Activated CD8-positive, alpha-beta memory T cell treated with anti-CD3 and anti-CD28 coated beads for 1 hour (primary cell): ENCODE results near the gene OR6C68.
"Not testable (repeated sequence)": the region's sequence is repeated elsewhere in the genome, so short reads cannot be mapped to it uniquely, and the experiment has no call there.

ENCODE experiments used
- DNase-seq, 2 donors: peaks; one replicate each; pipeline ENCODE4 v3.0.0-alpha.2; 2020; ENCODE audit warnings: low read depth in 1 of 2; ENCODE audit errors: extremely low read depth in 1 of 2

OR6C68 gene

GRCh38 chr12:55492078-55492477 lies at the start of gene OR6C68:
Gene OR6C68 (plus strand): TSS chr12:55492378. CDS start chr12:55492378, 0 bp downstream.
- no peak for DNase-seq

- DNase-seq: no peak
Observed at GRCh38 chr12:55443776-55444175, 48.4 kb upstream of the OR6C68 start, which contains the start of gene OR6C2. Gene OR6C2 (plus strand): TSS chr12:55444076. CDS start chr12:55452214, 8,138 bp downstream.

GRCh38 chr12:55445357-55445756 lies 46.8 kb upstream of the OR6C68 start:
- no peak for DNase-seq

- DNase-seq: no peak
Observed at GRCh38 chr12:55446326-55446725, 45.9 kb upstream of the OR6C68 start.

- DNase-seq: no peak
Observed at GRCh38 chr12:55448825-55449224, 43.4 kb upstream of the OR6C68 start.

- DNase-seq: not testable (repeated sequence)
Observed at GRCh38 chr12:55464926-55465325, 27.3 kb upstream of the OR6C68 start.

GRCh38 chr12:55467836-55468235 lies 24.3 kb upstream of the OR6C68 start:
- DNase-seq: no peak

- DNase-seq: no peak
Observed at GRCh38 chr12:55469291-55469690, 22.9 kb upstream of the OR6C68 start.

GRCh38 chr12:55470088-55470829 lies 21.9 kb upstream of the OR6C68 start, which contains the start of gene OR6C70:
Gene OR6C70 (minus strand): TSS chr12:55470138. CDS start chr12:55470138, 0 bp downstream.
- no peak for DNase-seq

- DNase-seq: no peak
Observed at GRCh38 chr12:55472264-55472663, 19.9 kb upstream of the OR6C68 start.

GRCh38 chr12:55479136-55479535 lies 13.0 kb upstream of the OR6C68 start:
- not testable (repeated sequence) for DNase-seq

GRCh38 chr12:55484284-55484683 lies 7.9 kb upstream of the OR6C68 start:
- not testable (repeated sequence) for DNase-seq

GRCh38 chr12:55495490-55495889 lies 3.3 kb downstream of the OR6C68 start:
- no peak for DNase-seq

- no peak for DNase-seq
Observed at GRCh38 chr12:55499231-55499630, 7.1 kb downstream of the OR6C68 start.

- DNase-seq: no peak
Observed at GRCh38 chr12:55499810-55500252, 7.7 kb downstream of the OR6C68 start.

- DNase-seq: no peak
Observed at GRCh38 chr12:55501601-55502000, 9.4 kb downstream of the OR6C68 start.

- DNase-seq: no peak
Observed at GRCh38 chr12:55515696-55516095, 23.5 kb downstream of the OR6C68 start.

- no peak for DNase-seq
Observed at GRCh38 chr12:55516391-55516790, 24.2 kb downstream of the OR6C68 start.
